RWPE2 (cell line): ENCODE measurements around the gene PRR29.
A peak's percentile ranks its signal among the peaks of the same experiment; 100 is the strongest.

Experiments used
- ATAC-seq: fragments of 200-7000 bp; cut with Tn5 transposase; 3 replicates; pipeline ENCODE4 v1.9.1; 2021; ENCODE audit warnings: low read depth
- DNase-seq: peaks from one replicate; pipeline ENCODE4 v3.0.0-alpha.2; 2020; ENCODE audit warnings: low spot score
- H3K27ac ChIP-seq: fragments of 450-650 bp; 2 replicates; pipeline ENCODE4 v1.5.1; 2017; ENCODE audit warnings: mild to moderate bottlenecking; ENCODE audit not compliant: poor library complexity, severe bottlenecking
- H3K27me3 ChIP-seq: fragments of 250-450 bp; sonication (Bioruptor Pico); 2 replicates; pipeline ENCODE4 v1.5.1; 2021; ENCODE audit warnings: mild to moderate bottlenecking, moderate library complexity; ENCODE audit not compliant: insufficient read depth, poor library complexity, severe bottlenecking
- H3K36me3 ChIP-seq: fragments of 250-450 bp; sonication (Bioruptor Pico); 2 replicates; pipeline ENCODE4 v1.5.1; 2020; ENCODE audit warnings: low read depth, mild to moderate bottlenecking, moderate library complexity
- H3K4me1 ChIP-seq: fragments of 250-450 bp; sonication (Bioruptor Pico); 2 replicates; pipeline ENCODE4 v1.5.1; 2021; ENCODE audit warnings: mild to moderate bottlenecking, moderate library complexity; ENCODE audit not compliant: insufficient read depth, poor library complexity, severe bottlenecking
- H3K4me3 ChIP-seq: fragments of 250-450 bp; sonication (Bioruptor Pico); 2 replicates; pipeline ENCODE4 v1.5.1; 2021; ENCODE audit warnings: mild to moderate bottlenecking, moderate library complexity; ENCODE audit not compliant: severe bottlenecking
- H3K9me3 ChIP-seq: fragments of 250-450 bp; sonication (Bioruptor Pico); 2 replicates; pipeline ENCODE4 v1.5.1; 2021; ENCODE audit warnings: mild to moderate bottlenecking, moderate library complexity; ENCODE audit not compliant: severe bottlenecking
- TF ChIP-seq, protein P1 (sequence below): fragments of 450-650 bp; IDR thresholded peaks from one replicate; pipeline ENCODE4 v1.5.1; 2017; ENCODE audit warnings: mild to moderate bottlenecking, moderate library complexity; ENCODE audit not compliant: poor library complexity, severe bottlenecking

PRR29 gene

DNA sequence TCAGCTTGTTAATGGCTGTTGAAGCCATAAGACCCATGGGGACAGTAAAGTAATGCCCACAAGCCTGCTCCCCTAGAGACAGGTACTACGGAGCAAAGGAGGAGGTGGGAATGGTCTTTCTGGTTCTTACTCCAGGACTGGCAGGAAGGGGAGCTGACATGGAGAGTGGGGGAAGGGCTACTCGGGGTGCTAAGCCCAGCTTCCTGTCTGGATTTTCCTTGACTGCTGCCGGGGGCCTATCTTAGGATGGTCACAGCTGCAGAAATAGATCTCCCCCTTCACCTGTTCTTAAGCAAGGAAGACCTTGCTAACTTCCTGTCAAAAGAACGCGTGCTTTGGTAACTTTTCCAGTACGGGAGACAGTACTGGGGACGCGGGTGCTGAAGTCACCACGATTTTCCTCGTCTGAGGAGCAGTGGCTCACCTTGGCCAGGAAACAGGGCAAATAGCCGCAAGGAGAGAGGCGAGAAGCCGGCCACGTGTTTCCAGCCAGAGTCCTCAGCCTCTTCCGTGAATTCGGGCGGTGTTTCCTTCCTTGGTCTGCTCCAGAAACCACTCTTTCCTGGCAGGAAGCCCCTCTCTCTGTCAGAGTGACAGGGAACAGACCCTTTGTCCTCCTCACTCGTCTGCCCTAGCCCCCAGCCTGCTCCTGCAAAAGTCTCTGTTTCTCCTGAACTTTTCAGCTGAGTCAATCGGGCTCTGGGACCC, 656 bp upstream of the PRR29 start:
- TF ChIP-seq, protein P1, sequence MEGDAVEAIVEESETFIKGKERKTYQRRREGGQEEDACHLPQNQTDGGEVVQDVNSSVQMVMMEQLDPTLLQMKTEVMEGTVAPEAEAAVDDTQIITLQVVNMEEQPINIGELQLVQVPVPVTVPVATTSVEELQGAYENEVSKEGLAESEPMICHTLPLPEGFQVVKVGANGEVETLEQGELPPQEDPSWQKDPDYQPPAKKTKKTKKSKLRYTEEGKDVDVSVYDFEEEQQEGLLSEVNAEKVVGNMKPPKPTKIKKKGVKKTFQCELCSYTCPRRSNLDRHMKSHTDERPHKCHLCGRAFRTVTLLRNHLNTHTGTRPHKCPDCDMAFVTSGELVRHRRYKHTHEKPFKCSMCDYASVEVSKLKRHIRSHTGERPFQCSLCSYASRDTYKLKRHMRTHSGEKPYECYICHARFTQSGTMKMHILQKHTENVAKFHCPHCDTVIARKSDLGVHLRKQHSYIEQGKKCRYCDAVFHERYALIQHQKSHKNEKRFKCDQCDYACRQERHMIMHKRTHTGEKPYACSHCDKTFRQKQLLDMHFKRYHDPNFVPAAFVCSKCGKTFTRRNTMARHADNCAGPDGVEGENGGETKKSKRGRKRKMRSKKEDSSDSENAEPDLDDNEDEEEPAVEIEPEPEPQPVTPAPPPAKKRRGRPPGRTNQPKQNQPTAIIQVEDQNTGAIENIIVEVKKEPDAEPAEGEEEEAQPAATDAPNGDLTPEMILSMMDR = no peak
- no peaks in the 10 kb centered on the region for H3K4me1 ChIP-seq
- peak overlapping the region; percentile 46 for H3K4me3 ChIP-seq
- no peak for ATAC-seq
- H3K9me3 ChIP-seq = no peaks in the 10 kb centered on the region
- H3K27ac ChIP-seq = no peak overlapping the region
- peak; percentile 10 for DNase-seq
- H3K27me3 ChIP-seq = peaks cover 3% of the 10 kb centered on the region
- H3K36me3 ChIP-seq = no peaks in the 10 kb centered on the region

DNA sequence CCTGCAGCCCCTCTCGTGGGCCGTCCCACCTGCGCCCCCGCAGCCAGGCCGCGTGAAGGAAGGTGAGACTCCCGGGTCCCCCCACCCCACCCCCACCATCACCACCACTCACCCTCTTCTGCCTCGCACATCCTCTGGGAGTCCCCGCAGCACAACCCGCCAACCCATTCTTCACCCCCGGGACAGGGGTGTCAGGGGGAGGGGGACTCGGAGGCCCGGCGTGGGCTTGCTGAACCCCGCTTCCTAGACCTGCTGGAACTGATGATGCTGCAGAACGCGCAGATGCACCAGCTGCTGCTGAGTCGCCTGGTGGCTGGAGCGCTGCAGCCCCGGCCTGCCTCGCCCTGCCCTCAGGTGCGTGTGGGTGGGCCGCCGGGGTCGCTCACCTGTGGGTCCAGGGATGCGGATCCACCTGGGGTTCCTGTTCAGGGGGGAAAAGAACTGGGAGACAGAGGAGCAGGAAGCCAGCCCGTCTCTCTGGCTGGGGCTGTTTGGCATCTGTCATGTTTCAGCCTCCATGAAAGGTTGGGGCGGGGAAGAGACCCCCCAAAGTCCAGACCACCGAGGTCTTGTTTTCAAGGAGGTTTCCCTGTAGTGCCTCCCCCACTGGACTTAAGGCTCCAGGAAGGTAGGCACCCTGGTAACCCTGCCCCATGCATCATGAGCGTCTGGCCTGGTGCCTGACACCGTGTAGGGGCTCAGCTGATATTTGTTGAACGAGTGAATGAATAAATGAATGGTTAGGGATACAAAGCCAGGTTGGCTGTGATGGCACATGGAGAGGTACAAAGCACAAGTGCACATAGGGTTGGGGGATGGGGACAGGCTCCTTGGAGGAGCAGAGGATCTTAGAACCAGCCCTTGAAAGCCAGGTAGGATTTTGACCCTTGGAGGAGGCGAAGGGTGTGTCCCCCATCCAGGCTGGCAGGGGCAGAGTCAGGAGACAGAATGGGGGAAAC, 849 bp downstream of the PRR29 start:
- ATAC-seq = no peak
- H3K4me3 ChIP-seq = peak overlapping the region; percentile 46
- no peak overlapping the region for H3K27ac ChIP-seq

DNA sequence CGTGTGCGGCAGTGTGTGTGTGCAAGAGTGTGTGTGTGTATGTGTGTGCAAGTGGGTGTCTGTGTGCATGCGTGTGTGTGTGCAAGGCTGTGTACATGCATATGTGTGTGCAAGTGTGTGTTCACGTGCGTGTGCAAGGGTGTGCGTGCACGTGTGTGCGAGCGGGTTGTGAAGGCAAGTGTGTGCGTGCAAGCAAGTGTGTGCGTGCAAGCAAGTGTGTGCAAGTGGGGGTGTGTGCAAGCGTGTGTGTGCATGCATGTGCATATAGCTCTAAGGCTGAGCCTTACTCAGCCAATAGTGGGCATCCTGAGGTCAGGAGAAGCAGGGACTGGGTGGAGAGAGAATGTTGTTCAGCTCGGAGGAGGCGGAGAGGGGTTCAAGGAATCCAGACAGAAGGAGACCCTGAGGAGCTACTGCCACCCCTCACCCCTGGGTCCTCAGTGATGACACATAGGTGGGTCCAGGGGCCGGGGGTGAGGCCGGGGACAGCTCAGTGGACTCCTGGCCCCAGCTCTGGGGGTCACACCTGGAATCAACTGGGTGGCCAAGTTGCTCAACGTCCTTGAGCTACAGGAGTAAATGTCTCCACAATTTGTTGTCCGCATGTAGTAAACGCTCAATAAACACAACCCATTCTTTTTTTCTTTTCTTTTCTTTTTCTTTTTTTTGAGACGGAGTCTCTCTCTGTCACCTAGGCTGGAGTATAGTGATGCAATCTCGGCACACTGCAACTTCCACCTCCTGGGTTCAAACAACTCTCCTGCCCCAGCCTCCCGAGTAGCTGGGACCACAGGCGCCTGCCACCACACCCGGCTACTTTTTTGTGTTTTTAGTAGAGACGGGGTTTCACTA, 1.8 kb downstream of the PRR29 start:
- no peak overlapping the region for H3K4me3 ChIP-seq
- peak; percentile 29 for DNase-seq

More for the DNA sequence above, 849 bp downstream of the PRR29 start:
- TF ChIP-seq, protein P1 = no peak
- Histone ChIP-seq H3K36me3 (no peaks in the 10 kb centered on the region), H3K9me3 (no peaks in the 10 kb centered on the region), H3K4me1 (no peaks in the 10 kb centered on the region), H3K27me3 (no peaks in the 10 kb centered on the region)
- peak; percentile 53 for DNase-seq

DNA sequence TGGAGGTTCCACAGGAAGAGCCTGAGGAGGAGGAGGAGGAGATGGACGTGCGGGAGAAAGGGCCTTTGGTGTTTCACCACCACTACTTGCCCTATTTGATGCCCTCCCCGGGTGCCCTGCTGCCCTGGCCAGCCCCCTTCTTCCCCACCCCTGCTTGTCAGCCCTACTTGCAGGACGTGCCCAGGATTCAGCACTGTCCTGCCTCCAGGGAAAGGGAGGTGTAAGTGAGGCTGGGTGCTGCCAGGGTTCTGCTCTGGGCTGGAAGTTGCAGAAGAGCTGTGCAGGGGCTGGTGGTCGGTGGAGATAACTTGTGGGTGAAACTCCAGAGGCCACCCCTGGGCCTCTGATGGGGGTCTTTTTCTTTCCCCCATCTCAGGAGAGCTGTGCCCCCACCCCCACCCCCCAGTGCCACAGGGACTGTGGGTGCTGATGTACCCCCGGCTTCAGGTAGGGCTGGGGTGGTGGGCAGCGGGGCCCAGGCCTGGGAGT, 3.0 kb downstream of the PRR29 start:
- no peaks in the 10 kb centered on the region for H3K36me3 ChIP-seq
- H3K4me3 ChIP-seq = no peak overlapping the region
- DNase-seq (peak; percentile 55), ATAC-seq (no peak)
- TF ChIP-seq, protein P1 = no peak
- no peaks in the 10 kb centered on the region for H3K9me3 ChIP-seq
- H3K27me3 ChIP-seq = no peaks in the 10 kb centered on the region
- no peaks in the 10 kb centered on the region for H3K4me1 ChIP-seq
- no peak overlapping the region for H3K27ac ChIP-seq

More for the DNA sequence above, 1.8 kb downstream of the PRR29 start:
- H3K4me1 ChIP-seq = no peaks in the 10 kb centered on the region
- TF ChIP-seq, protein P1 = no peak
- H3K27me3 ChIP-seq = no peaks in the 10 kb centered on the region
- H3K27ac ChIP-seq = no peak overlapping the region
- H3K9me3 ChIP-seq = no peaks in the 10 kb centered on the region
- H3K36me3 ChIP-seq = no peaks in the 10 kb centered on the region
- no peak for ATAC-seq
